Fibroblast of lung (primary cell): ENCODE results near the gene ARID1B. TPM values are rescaled to one million over a fixed set of nuclear protein-coding genes. Genes with fewer than 3 reads are reported as not detected.

ENCODE experiments used
- DNase-seq, 2 donors: peaks; one replicate each; pipeline versions ENCODE4 v3.0.0 to v3.0.0-alpha.2; 2010; ENCODE audit warnings: low read depth in 2 of 2
- H2AFZ ChIP-seq: 2 replicates; pipeline ENCODE4 v1.5.1; 2012; ENCODE audit warnings: low read length, control low read depth, inconsistent platforms
- H3K27ac ChIP-seq: 2 replicates; pipeline ENCODE4 v1.5.1; 2011; ENCODE audit warnings: low read length, control low read depth; ENCODE audit not compliant: insufficient read depth
- H3K27me3 ChIP-seq: 2 replicates; pipeline ENCODE4 v1.5.1; 2011; ENCODE audit warnings: mild to moderate bottlenecking, low read length; ENCODE audit not compliant: control insufficient read depth, insufficient read depth
- H3K36me3 ChIP-seq: 2 replicates; pipeline ENCODE4 v1.5.1; 2011; ENCODE audit warnings: low read length; ENCODE audit not compliant: control insufficient read depth, insufficient read depth
- H3K4me1 ChIP-seq: 2 replicates; pipeline ENCODE4 v1.5.1; 2011; ENCODE audit warnings: low read length; ENCODE audit not compliant: control insufficient read depth, insufficient read depth; ENCODE audit errors: extremely low read depth
- H3K4me2 ChIP-seq: 2 replicates; pipeline ENCODE4 v1.5.1; 2011; ENCODE audit warnings: low read length, control low read depth; ENCODE audit not compliant: insufficient read depth; ENCODE audit errors: extremely low read depth
- H3K4me3 ChIP-seq, 4 experiments: fragments of 200-600 bp in 1 of 4; sonication (generic) in 1 of 4; replicated peaks in 1 of 4; 2 replicates each; pipeline ENCODE4 v1.5.1; 2011 to 2016; ENCODE audit warnings: low read length in 4 of 4, low read depth in 3 of 4, mild to moderate bottlenecking in 3 of 4, control low read depth in 2 of 4, inconsistent platforms in 1 of 4, mixed read lengths in 1 of 4; ENCODE audit not compliant: insufficient read depth in 1 of 4; ENCODE audit errors: control extremely low read depth in 1 of 4
- H3K79me2 ChIP-seq: 2 replicates; pipeline ENCODE4 v1.5.1; 2012; ENCODE audit warnings: mild to moderate bottlenecking, low read length, inconsistent platforms; ENCODE audit not compliant: control insufficient read depth, insufficient read depth
- H3K9ac ChIP-seq: 2 replicates; pipeline ENCODE4 v1.5.1; 2011; ENCODE audit warnings: mild to moderate bottlenecking, low read length, control low read depth; ENCODE audit not compliant: insufficient read depth
- H3K9me3 ChIP-seq: 2 replicates; pipeline ENCODE4 v1.5.1; 2012; ENCODE audit warnings: low read depth, low read length; ENCODE audit not compliant: control insufficient read depth, insufficient read depth
- H4K20me1 ChIP-seq: 2 replicates; pipeline ENCODE4 v1.5.1; 2011; ENCODE audit warnings: low read length; ENCODE audit not compliant: control insufficient read depth, insufficient read depth; ENCODE audit errors: extremely low read depth
- EZH2 ChIP-seq: IDR thresholded peaks from 2 replicates; pipeline ENCODE4 v1.5.1; 2012; ENCODE audit warnings: low read length, control low read depth, mild to moderate bottlenecking; ENCODE audit errors: missing control alignments
- polyA plus RNA-seq, 2 donors: library from polyadenylated mRNA; depleted of rRNA in 1 of 2; stranded (reverse) in 1 of 2; unstranded in 1 of 2; fragments of >200 nt; gene quantifications; 2 replicates each; pipeline ENCODE4 v1.2.1, GENCODE V29; 2011 to 2012; ENCODE audit warnings: missing spikeins in 1 of 2
- total RNA-seq: library from RNA; depleted of rRNA; stranded (reverse); fragments of >200 nt; gene quantifications from 2 replicates; pipeline ENCODE4 v1.2.1, GENCODE V29; 2014
- TF ChIP-seq, protein P1 (sequence below), 2 donors: IDR thresholded peaks in 1 of 2; conservative IDR thresholded peaks in 1 of 2; 1 replicate in 1 of 2; 2 replicates in 1 of 2; pipeline ENCODE4 v1.5.1; 2011 to 2012; ENCODE audit warnings: low read length in 2 of 2, control low read depth in 1 of 2, inconsistent platforms in 1 of 2, low read depth in 1 of 2, mild to moderate bottlenecking in 1 of 2

ARID1B gene
- total and polyA plus RNA-seq, 2 donors (not counting 1 experiment from before 2014, with no cell fraction given) = 15.4 to 41.9 TPM

DNA sequence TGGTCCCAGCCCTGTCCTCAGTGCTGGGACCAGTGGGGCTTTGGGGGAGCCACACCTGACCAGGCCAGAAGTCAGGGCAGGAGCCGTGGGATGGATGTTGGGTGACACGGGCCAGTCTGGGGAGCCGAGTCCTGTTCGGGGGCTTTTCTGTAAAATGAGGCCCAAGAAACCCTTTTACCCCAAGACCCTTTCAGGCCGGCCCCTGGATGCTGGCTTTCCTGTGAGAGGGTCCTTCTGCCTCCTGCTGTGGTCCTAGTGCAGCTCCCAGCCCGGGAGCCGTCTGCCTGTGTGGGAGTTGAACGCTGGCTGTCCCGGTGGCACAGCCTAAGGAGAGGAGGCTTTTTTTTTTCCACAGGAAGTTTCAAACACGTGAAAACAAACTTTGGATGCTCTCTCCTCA lies 422.9 kb downstream of the ARID1B start:
- Histone ChIP-seq H2AFZ (no peak overlapping the region), H4K20me1 (no peaks in the 10 kb centered on the region), H3K9ac (no peak overlapping the region), H3K4me2 (no peak overlapping the region), H3K4me1 (no peaks in the 10 kb centered on the region), H3K9me3 (no peaks in the 10 kb centered on the region), H3K79me2 (no peaks in the 10 kb centered on the region), H3K36me3 (peaks cover 12% of the 10 kb centered on the region), H3K27me3 (no peaks in the 10 kb centered on the region), H3K4me3 (no peak overlapping the region), H3K27ac (no peak overlapping the region)
- TF ChIP-seq, protein P1, sequence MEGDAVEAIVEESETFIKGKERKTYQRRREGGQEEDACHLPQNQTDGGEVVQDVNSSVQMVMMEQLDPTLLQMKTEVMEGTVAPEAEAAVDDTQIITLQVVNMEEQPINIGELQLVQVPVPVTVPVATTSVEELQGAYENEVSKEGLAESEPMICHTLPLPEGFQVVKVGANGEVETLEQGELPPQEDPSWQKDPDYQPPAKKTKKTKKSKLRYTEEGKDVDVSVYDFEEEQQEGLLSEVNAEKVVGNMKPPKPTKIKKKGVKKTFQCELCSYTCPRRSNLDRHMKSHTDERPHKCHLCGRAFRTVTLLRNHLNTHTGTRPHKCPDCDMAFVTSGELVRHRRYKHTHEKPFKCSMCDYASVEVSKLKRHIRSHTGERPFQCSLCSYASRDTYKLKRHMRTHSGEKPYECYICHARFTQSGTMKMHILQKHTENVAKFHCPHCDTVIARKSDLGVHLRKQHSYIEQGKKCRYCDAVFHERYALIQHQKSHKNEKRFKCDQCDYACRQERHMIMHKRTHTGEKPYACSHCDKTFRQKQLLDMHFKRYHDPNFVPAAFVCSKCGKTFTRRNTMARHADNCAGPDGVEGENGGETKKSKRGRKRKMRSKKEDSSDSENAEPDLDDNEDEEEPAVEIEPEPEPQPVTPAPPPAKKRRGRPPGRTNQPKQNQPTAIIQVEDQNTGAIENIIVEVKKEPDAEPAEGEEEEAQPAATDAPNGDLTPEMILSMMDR (conservative IDR thresholded peaks at IDR 0.05 in 1 of 2, IDR thresholded peaks at IDR 0.05 in 1 of 2; ENCODE audit: low read depth in 1 of 2, low read length in 2 of 2) = no peak
- TF ChIP-seq EZH2 = no peak
- DNase-seq = no peak

GRCh38 chr6:157200611-157201010 lies 423.4 kb downstream of the ARID1B start:
- no peak for DNase-seq
- Histone ChIP-seq H3K79me2 (no peaks in the 10 kb centered on the region), H4K20me1 (no peaks in the 10 kb centered on the region), H3K9ac (no peak overlapping the region), H3K36me3 (peaks cover 12% of the 10 kb centered on the region), H3K4me1 (no peaks in the 10 kb centered on the region), H3K4me2 (no peak overlapping the region), H2AFZ (no peak overlapping the region), H3K9me3 (no peaks in the 10 kb centered on the region), H3K27me3 (no peaks in the 10 kb centered on the region), H3K27ac (no peak overlapping the region), H3K4me3 (no peak overlapping the region)
- TF ChIP-seq, protein P1 (conservative IDR thresholded peaks at IDR 0.05 in 1 of 2, IDR thresholded peaks at IDR 0.05 in 1 of 2; ENCODE audit: low read depth in 1 of 2, low read length in 2 of 2) = no peak
- TF ChIP-seq EZH2 = no peak

DNA sequence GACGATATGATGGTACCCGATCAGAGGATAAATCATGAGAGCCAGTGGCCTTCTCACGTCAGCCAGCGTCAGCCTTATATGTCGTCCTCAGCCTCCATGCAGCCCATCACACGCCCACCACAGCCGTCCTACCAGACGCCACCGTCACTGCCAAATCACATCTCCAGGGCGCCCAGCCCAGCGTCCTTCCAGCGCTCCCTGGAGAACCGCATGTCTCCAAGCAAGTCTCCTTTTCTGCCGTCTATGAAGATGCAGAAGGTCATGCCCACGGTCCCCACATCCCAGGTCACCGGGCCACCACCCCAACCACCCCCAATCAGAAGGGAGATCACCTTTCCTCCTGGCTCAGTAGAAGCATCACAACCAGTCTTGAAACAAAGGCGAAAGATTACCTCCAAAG lies 423.9 kb downstream of the ARID1B start:
- no peaks in the 10 kb centered on the region for H3K27me3 ChIP-seq
- H3K36me3 ChIP-seq = peaks cover 12% of the 10 kb centered on the region
- H3K27ac ChIP-seq = no peak overlapping the region
- no peaks in the 10 kb centered on the region for H3K4me1 ChIP-seq
- H3K9me3 ChIP-seq = no peaks in the 10 kb centered on the region
- H2AFZ ChIP-seq = no peak overlapping the region
- TF ChIP-seq, protein P1 (conservative IDR thresholded peaks at IDR 0.05 in 1 of 2, IDR thresholded peaks at IDR 0.05 in 1 of 2; ENCODE audit: low read depth in 1 of 2, low read length in 2 of 2) = no peak
- no peak for TF ChIP-seq EZH2
- no peaks in the 10 kb centered on the region for H3K79me2 ChIP-seq
- DNase-seq = no peak
- no peak overlapping the region for H3K4me2 ChIP-seq
- H4K20me1 ChIP-seq = no peaks in the 10 kb centered on the region
- no peak overlapping the region for H3K4me3 ChIP-seq
- H3K9ac ChIP-seq = no peak overlapping the region
